ENCODE data around the gene CRIP1.
A peak's percentile ranks its signal among the peaks of the same experiment; 100 is the strongest.

- TF ChIP-seq CTCF (conservative IDR thresholded peaks at IDR 0.05; ENCODE audit: low read depth in 2 of 2) = no peak
- no peak for TF ChIP-seq ZNF114 (CRISPR knock-in tag; IDR thresholded peaks at IDR 0.05)
- TF ChIP-seq EZH2phosphoT487 (IDR thresholded peaks at IDR 0.05; ENCODE audit: unreplicated experiment) = no peak
- no peak for TF ChIP-seq REST (IDR thresholded peaks at IDR 0.05; ENCODE audit: unreplicated experiment)
- peak; percentile 78 for TF ChIP-seq EZH2 (IDR thresholded peaks at IDR 0.05; ENCODE audit: low read depth, unreplicated experiment)
These were observed 7.1 kb upstream of the CRIP1 start for GRCh38 chr14:105479431-105480158.

Data from GM23338 (cell line).